ENCODE results near the gene CPT1C.
A peak's percentile ranks its signal among the peaks of the same experiment; 100 is the strongest.

Gene CPT1C

GRCh38 chr19:49660338-49660961 is 30.5 kb upstream of the CPT1C start:
- DNase-seq (ENCODE audit: low read depth in 2 of 2), result no peak

GRCh38 chr19:49662011-49662410 is 28.9 kb upstream of the CPT1C start:
- DNase-seq (ENCODE audit: low read depth in 2 of 2), result no peak

GRCh38 chr19:49663224-49663623 is 27.7 kb upstream of the CPT1C start:
- DNase-seq (ENCODE audit: low read depth in 2 of 2), result no peak

GRCh38 chr19:49664171-49665035 is 26.5 kb upstream of the CPT1C start:
- DNase-seq (ENCODE audit: low read depth in 2 of 2), result no peak

GRCh38 chr19:49665036-49665350 is 25.9 kb upstream of the CPT1C start:
- no peak for DNase-seq (ENCODE audit: low read depth in 2 of 2)

- DNase-seq (ENCODE audit: low read depth in 2 of 2), result peak; percentile 86 to 87
These were observed 25.4 kb upstream of the CPT1C start, which contains the start of the genes BCL2L12 and IRF3 for GRCh38 chr19:49665351-49666119. TSS of gene BCL2L12 (plus strand) at chr19:49665933. CDS start at chr19:49666693, 760 bp downstream. TSS of gene IRF3 (minus strand) at chr19:49665857. CDS start at chr19:49664838, 1,019 bp downstream.

GRCh38 chr19:49666120-49666444 is 24.8 kb upstream of the CPT1C start:
- no peak for DNase-seq (ENCODE audit: low read depth in 2 of 2)

GRCh38 chr19:49667473-49667872 is 23.4 kb upstream of the CPT1C start:
- DNase-seq (ENCODE audit: low read depth in 2 of 2), result no peak

- no peak for DNase-seq (ENCODE audit: low read depth in 2 of 2)
These were observed 21.4 kb upstream of the CPT1C start for GRCh38 chr19:49669516-49669915.

GRCh38 chr19:49672131-49672919 is 18.6 kb upstream of the CPT1C start:
- no peak for DNase-seq (ENCODE audit: low read depth in 2 of 2)

GRCh38 chr19:49676136-49676783 is 14.7 kb upstream of the CPT1C start:
- peak in 1 of 2 experiments; percentile 80 for DNase-seq (ENCODE audit: low read depth in 2 of 2)

- peak; percentile 100 for DNase-seq (ENCODE audit: low read depth in 2 of 2)
These were observed 14.1 kb upstream of the CPT1C start for GRCh38 chr19:49676784-49677230.

- no peak for DNase-seq (ENCODE audit: low read depth in 2 of 2)
These were observed 13.6 kb upstream of the CPT1C start, which contains the start of gene PRMT1 for GRCh38 chr19:49677231-49677900. TSS of gene PRMT1 (plus strand) at chr19:49677271. CDS start at chr19:49677281, 10 bp downstream.

GRCh38 chr19:49677901-49678674 is 12.8 kb upstream of the CPT1C start:
- DNase-seq (ENCODE audit: low read depth in 2 of 2), result no peak

GRCh38 chr19:49678985-49679770 is 11.7 kb upstream of the CPT1C start:
- no peak for DNase-seq (ENCODE audit: low read depth in 2 of 2)

- no peak for DNase-seq (ENCODE audit: low read depth in 2 of 2)
These were observed 11.0 kb upstream of the CPT1C start for GRCh38 chr19:49679771-49680413.

GRCh38 chr19:49680421-49681351 is 10.2 kb upstream of the CPT1C start:
- DNase-seq (ENCODE audit: low read depth in 2 of 2), result peak; percentile 50
